Raji (cell line): ENCODE data around the gene CROCC2.

ENCODE experiments used
- POLR2A ChIP-seq: IDR thresholded peaks from 2 replicates; pipeline ENCODE4 v1.6.1; 2011; ENCODE audit warnings: low read depth, low read length, control low read depth; ENCODE audit not compliant: insufficient read depth

The CROCC2 gene

GRCh38 chr2:240905176-240905781, 857 bp upstream of the CROCC2 start:
- TF ChIP-seq POLR2A = no peak

- TF ChIP-seq POLR2A = no peak
Measured at GRCh38 chr2:240906911-240907590, 915 bp downstream of the CROCC2 start.

GRCh38 chr2:240909216-240909974, 3.3 kb downstream of the CROCC2 start:
- TF ChIP-seq POLR2A = no peak

DNA sequence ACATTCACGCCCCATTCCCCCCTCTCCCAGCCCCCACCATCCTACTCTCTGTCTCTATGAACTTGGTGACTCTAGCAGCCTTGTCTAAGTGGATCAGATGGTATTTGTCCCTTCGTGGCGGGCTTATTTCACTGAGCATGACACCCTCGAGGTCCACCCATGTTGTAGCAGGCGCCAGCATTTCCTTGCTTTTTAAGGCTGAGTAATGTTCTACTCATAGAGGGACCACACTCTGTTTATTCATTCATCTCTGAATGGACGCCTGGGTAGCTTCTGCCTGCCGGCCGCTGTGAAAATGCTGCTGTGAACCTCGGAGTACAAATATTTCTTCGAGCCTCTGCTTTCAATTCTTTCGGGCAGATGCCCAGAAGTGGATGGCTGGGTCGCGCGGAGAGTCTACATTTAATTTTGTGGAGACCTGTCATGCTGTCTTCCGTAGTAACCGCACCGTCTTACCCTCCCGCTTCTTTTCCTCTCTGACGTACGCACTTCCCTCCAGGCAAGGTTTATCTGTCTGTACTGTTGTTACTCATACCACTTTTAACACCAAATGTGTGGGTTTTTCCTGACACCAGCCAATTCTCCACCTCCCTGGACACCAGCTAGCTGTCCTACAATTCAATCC, 5.6 kb downstream of the CROCC2 start:
- TF ChIP-seq POLR2A = no peak

- TF ChIP-seq POLR2A = no peak
Measured at GRCh38 chr2:240912878-240913809, 7.0 kb downstream of the CROCC2 start.

GRCh38 chr2:240913810-240914644, 7.9 kb downstream of the CROCC2 start:
- no peak for TF ChIP-seq POLR2A

DNA sequence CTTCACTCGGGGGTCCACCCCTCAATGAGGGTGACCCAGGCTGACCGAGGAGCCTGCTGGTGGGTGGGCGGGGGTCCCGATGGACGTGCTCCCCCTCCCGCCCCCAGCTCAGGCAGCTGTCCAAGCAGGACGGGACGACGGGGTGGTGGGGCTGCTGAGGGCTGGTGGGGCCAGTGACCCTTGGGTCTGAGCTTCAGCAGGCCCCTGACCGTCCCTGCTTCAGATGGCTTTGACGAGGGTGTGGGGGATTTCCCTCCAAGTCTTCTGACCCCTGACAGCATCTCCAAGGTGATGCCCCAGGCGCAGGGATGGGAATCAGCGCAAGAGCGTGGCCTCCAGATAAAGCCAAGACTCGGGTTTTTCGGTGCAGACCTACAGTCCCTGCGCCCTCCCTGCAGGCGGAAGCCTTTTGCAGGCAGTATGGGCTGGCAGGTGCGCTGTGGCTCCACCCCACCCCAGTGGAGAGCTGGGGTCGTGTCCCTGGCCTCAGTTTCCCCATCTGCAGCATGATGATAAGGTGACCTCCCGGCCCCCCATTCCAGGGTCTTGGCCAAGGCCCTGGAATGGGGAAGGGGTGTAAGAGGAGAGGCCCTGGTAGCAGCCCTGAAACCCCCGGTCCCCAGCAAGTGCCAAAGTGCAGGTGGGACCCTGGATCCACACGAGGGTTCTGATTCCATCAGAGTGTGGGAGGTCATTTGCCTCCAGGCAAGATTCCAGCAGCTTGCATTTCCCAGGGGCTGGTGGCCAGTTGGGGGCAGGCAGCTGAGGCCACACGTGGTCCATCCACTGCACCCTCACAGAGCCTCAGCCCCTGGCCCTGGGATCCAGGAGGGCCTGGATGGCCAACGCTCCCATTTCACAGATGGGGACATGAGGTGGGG, 8.7 kb downstream of the CROCC2 start:
- TF ChIP-seq POLR2A = no peak

DNA sequence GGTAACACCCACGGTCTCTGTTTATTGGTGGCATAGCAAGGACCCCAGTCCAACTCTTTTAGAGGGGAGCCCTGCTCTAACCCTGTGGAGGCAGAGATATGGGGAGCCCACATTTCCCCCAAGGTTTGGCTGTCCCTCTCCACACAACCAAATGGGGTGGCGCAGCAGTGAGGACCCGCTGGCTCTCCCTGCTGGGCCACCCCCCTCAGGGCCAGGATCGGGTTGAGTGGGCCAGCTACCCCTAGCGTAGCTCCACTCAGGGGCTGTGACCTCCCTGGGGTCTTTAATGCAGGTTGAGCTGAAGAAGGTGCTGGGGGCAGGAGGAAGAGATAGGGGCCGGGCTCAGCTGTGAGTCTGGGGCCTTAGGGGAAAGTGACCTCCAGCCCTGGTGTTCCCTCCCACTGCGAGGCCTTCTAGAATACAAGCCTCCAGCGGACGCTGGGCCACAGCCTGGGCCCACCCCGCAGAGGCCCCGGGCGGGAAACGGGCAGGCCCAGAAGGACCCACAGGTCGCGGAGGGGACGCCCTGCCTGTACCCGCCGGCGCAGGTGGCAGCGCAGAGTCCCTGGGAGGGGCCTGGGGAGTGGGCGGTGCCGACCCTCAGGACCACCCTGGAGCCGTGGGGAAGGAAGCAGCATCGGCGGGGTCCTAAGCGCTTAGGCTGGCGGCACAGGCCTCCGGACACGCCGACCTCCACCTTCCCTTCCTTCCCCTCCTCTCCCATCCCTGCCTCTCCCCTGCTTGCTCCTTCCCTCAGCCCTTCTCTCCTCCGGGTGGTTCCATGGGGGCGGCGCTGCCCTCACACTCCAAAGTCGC, 9.6 kb downstream of the CROCC2 start:
- no peak for TF ChIP-seq POLR2A

DNA sequence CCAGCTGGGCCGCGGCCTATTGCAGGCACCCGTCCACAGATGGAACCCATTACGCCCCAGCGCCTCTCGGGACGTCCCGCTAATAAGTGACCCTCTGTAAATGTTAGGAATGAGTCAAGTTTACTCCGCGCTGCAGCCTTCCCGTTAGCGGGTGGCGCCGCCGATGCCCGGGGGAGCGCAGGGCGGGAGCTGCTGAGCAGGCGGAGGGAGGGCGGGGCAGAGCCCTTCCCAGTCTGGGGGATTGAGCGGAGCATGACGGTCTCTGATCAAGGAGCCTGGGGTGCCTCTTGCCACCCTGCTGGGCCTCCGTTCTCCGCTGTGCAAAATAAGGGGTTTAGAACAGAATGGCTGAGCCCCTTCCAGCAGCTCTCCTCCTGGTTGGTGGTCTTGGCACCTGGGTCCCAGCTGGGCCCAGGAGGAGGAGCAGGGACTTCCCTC, 10.5 kb downstream of the CROCC2 start:
- TF ChIP-seq POLR2A = no peak

DNA sequence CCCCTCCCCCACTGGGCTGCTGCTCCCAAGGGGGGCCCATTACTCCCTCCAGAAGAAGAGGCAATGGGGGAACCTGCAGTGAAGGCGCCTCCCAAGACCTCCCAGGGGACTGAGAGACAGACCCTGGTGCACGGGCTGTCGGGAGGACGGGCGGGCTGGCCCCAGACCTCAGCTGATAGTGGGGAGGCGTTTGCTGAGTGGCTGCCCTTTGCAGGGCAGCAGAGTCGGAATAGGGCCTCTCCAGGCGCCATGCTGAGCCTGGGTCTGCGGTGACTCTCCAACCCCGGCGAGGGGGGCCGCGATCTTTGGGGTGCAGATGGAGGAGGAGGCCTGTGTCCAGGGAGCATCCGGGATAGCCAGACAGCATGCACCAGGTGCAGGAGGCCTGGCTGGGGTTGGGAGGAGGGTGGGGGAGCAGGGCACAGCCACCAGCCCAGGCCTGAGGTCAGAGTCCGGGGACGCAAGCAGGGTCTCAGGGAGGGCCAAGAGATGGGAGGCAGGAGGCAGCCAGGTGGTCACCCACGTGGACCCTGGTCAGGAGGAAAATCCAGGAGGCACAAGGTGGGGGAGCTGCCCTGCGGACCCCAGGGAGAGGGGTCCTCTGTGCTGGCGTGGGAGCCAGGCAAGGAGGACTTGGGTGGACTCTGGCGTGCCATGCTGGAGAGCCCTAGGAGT, 11.0 kb downstream of the CROCC2 start:
- no peak for TF ChIP-seq POLR2A

GRCh38 chr2:240917684-240918257, 11.6 kb downstream of the CROCC2 start:
- no peak for TF ChIP-seq POLR2A
